ENCODE measurements around the gene TMEM163. TPM values are rescaled to one million over a fixed set of nuclear protein-coding genes. Genes with fewer than 3 reads are reported as not detected.

The TMEM163 gene
- total RNA-seq, 1 donor from 2014 or later: 0.18 TPM

GRCh38 chr2:134431838-134432434, 286.9 kb downstream of the TMEM163 start:
- no peak for TF ChIP-seq CTCF (IDR thresholded peaks at IDR 0.05; ENCODE audit: insufficient read depth, low read depth, low read length)
- no peak for TF ChIP-seq EZH2 (IDR thresholded peaks at IDR 0.05; ENCODE audit: insufficient read depth, low read length)
- FAIRE-seq: no peak
- peak overlapping the region; percentile 22 for H2AFZ ChIP-seq (ENCODE audit: low read depth, low read length)
- Mint-ChIP-seq H3K9me3 (ENCODE audit: unreplicated experiment) (peaks cover 2% of the 10 kb centered on the region), H3K4me1 (ENCODE audit: low read depth, unreplicated experiment) (peaks cover 26% of the 10 kb centered on the region), H3K4me3 (ENCODE audit: unreplicated experiment) (no peak overlapping the region), H3K27me3 (ENCODE audit: low read depth, unreplicated experiment) (no peaks in the 10 kb centered on the region), H3K36me3 (ENCODE audit: low read depth, unreplicated experiment) (peaks cover 25% of the 10 kb centered on the region), H3K27ac (ENCODE audit: unreplicated experiment) (peak overlapping the region; percentile 21)
- H3K4me1 ChIP-seq (ENCODE audit: insufficient read depth, low read length): peaks cover 12% of the 10 kb centered on the region
- DNase-seq (ENCODE audit: low read depth): peak; percentile 59
- H3K79me2 ChIP-seq (ENCODE audit: insufficient read depth, low read length): no peaks in the 10 kb centered on the region
- H3K27me3 ChIP-seq (ENCODE audit: insufficient read depth, low read length): no peaks in the 10 kb centered on the region
- H3K27ac ChIP-seq (ENCODE audit: low read depth, low read length): no peak overlapping the region
- H3K4me3 ChIP-seq (ENCODE audit: insufficient read depth, low read depth, low read length): no peak overlapping the region
- no peak overlapping the region for H3K9ac ChIP-seq (ENCODE audit: low read length)
- no peaks in the 10 kb centered on the region for H3K36me3 ChIP-seq (ENCODE audit: insufficient read depth, low read length)
- no peaks in the 10 kb centered on the region for H3K9me3 ChIP-seq (ENCODE audit: insufficient read depth, low read depth, low read length)
- no peaks in the 10 kb centered on the region for H4K20me1 ChIP-seq (ENCODE audit: insufficient read depth, low read length)
- peak overlapping the region; percentile 41 for H3K4me2 ChIP-seq (ENCODE audit: low read length)

GRCh38 chr2:134429886-134430285, 288.9 kb downstream of the TMEM163 start:
- H3K27me3 Mint-ChIP-seq (ENCODE audit: low read depth, unreplicated experiment): no peaks in the 10 kb centered on the region
- Histone ChIP-seq H3K9ac (ENCODE audit: low read length) (no peak overlapping the region), H3K4me1 (ENCODE audit: insufficient read depth, low read length) (peaks cover 12% of the 10 kb centered on the region), H3K27me3 (ENCODE audit: insufficient read depth, low read length) (no peaks in the 10 kb centered on the region), H3K36me3 (ENCODE audit: insufficient read depth, low read length) (no peaks in the 10 kb centered on the region), H3K79me2 (ENCODE audit: insufficient read depth, low read length) (no peaks in the 10 kb centered on the region), H3K9me3 (ENCODE audit: insufficient read depth, low read depth, low read length) (no peaks in the 10 kb centered on the region), H3K27ac (ENCODE audit: low read depth, low read length) (no peak overlapping the region), H2AFZ (ENCODE audit: low read depth, low read length) (no peak overlapping the region), H4K20me1 (ENCODE audit: insufficient read depth, low read length) (no peaks in the 10 kb centered on the region), H3K4me2 (ENCODE audit: low read length) (no peak overlapping the region), H3K4me3 (ENCODE audit: insufficient read depth, low read depth, low read length) (no peak overlapping the region)
- DNase-seq (ENCODE audit: low read depth) (no peak), FAIRE-seq (no peak)
- peaks cover 21% of the 10 kb centered on the region for H3K36me3 Mint-ChIP-seq (ENCODE audit: low read depth, unreplicated experiment)
- no peak for TF ChIP-seq CTCF (IDR thresholded peaks at IDR 0.05; ENCODE audit: insufficient read depth, low read depth, low read length)
- TF ChIP-seq EZH2 (IDR thresholded peaks at IDR 0.05; ENCODE audit: insufficient read depth, low read length): no peak
- no peak overlapping the region for H3K4me3 Mint-ChIP-seq (ENCODE audit: unreplicated experiment)
- peaks cover 31% of the 10 kb centered on the region for H3K4me1 Mint-ChIP-seq (ENCODE audit: low read depth, unreplicated experiment)
- H3K27ac Mint-ChIP-seq (ENCODE audit: unreplicated experiment): no peak overlapping the region
- no peaks in the 10 kb centered on the region for H3K9me3 Mint-ChIP-seq (ENCODE audit: unreplicated experiment)

GRCh38 chr2:134426721-134427120, 292.1 kb downstream of the TMEM163 start:
- no peaks in the 10 kb centered on the region for H3K27me3 Mint-ChIP-seq (ENCODE audit: low read depth, unreplicated experiment)
- no peak overlapping the region for H2AFZ ChIP-seq (ENCODE audit: low read depth, low read length)
- FAIRE-seq: no peak
- H3K9me3 Mint-ChIP-seq (ENCODE audit: unreplicated experiment): no peaks in the 10 kb centered on the region
- DNase-seq (ENCODE audit: low read depth): no peak
- H3K4me1 ChIP-seq (ENCODE audit: insufficient read depth, low read length): peaks cover 3% of the 10 kb centered on the region
- H3K9ac ChIP-seq (ENCODE audit: low read length): no peak overlapping the region
- no peaks in the 10 kb centered on the region for H3K9me3 ChIP-seq (ENCODE audit: insufficient read depth, low read depth, low read length)
- no peak overlapping the region for H3K27ac Mint-ChIP-seq (ENCODE audit: unreplicated experiment)
- TF ChIP-seq EZH2 (IDR thresholded peaks at IDR 0.05; ENCODE audit: insufficient read depth, low read length) (no peak), CTCF (IDR thresholded peaks at IDR 0.05; ENCODE audit: insufficient read depth, low read depth, low read length) (no peak)
- H3K27ac ChIP-seq (ENCODE audit: low read depth, low read length): no peak overlapping the region
- H3K4me3 ChIP-seq (ENCODE audit: insufficient read depth, low read depth, low read length): no peak overlapping the region
- no peak overlapping the region for H3K4me3 Mint-ChIP-seq (ENCODE audit: unreplicated experiment)
- peaks cover 27% of the 10 kb centered on the region for H3K36me3 Mint-ChIP-seq (ENCODE audit: low read depth, unreplicated experiment)
- H4K20me1 ChIP-seq (ENCODE audit: insufficient read depth, low read length): no peaks in the 10 kb centered on the region
- H3K27me3 ChIP-seq (ENCODE audit: insufficient read depth, low read length): no peaks in the 10 kb centered on the region
- H3K36me3 ChIP-seq (ENCODE audit: insufficient read depth, low read length): no peaks in the 10 kb centered on the region
- H3K4me1 Mint-ChIP-seq (ENCODE audit: low read depth, unreplicated experiment): peaks cover 18% of the 10 kb centered on the region
- no peak overlapping the region for H3K4me2 ChIP-seq (ENCODE audit: low read length)
- H3K79me2 ChIP-seq (ENCODE audit: insufficient read depth, low read length): no peaks in the 10 kb centered on the region

Data from astrocyte (in vitro differentiated cells and primary cell).